HUES64 (cell line): ENCODE results near the gene FAM124A.

Source experiments
- H3K27ac ChIP-seq: 2 replicates; pipeline ENCODE4 v1.7.0; 2013; ENCODE audit warnings: low read depth, low read length, inconsistent platforms
- H3K27me3 ChIP-seq: 2 replicates; pipeline ENCODE4 v1.6.1; 2013; ENCODE audit warnings: mild to moderate bottlenecking, low read length; ENCODE audit not compliant: insufficient read depth
- H3K36me3 ChIP-seq: 2 replicates; pipeline ENCODE4 v1.6.1; 2013; ENCODE audit warnings: mild to moderate bottlenecking, low read length; ENCODE audit not compliant: insufficient read depth
- H3K4me1 ChIP-seq: 2 replicates; pipeline ENCODE4 v1.6.1; 2013; ENCODE audit warnings: mild to moderate bottlenecking, low read length, moderate library complexity; ENCODE audit not compliant: insufficient read depth
- H3K4me3 ChIP-seq: 2 replicates; pipeline ENCODE4 v1.5.1; 2013; ENCODE audit warnings: mild to moderate bottlenecking, low read length, moderate library complexity
- H3K9ac ChIP-seq: 2 replicates; pipeline ENCODE4 v1.6.1; 2013; ENCODE audit warnings: mild to moderate bottlenecking, low read depth, low read length
- H3K9me3 ChIP-seq: 2 replicates; pipeline ENCODE4 v1.6.1; 2013; ENCODE audit warnings: low read depth, low read length; ENCODE audit not compliant: insufficient read depth
- WGBS: fragments of 150-250, 120-280 bp; methylation state at CpG from one replicate; pipeline ENCODE4 v1.1.7; 2013; ENCODE audit warnings: missing lambda C conversion rate; 5-methylcytosine and 5-hydroxymethylcytosine counted together

Gene FAM124A

GRCh38 chr13:51193387-51193786, 28.8 kb upstream of the FAM124A start:
- Histone ChIP-seq H3K9ac (no peak overlapping the region), H3K4me1 (no peaks in the 10 kb centered on the region), H3K9me3 (peaks cover 2% of the 10 kb centered on the region; the same call in 1 of the 2 replicates), H3K36me3 (no peaks in the 10 kb centered on the region), H3K4me3 (no peak overlapping the region), H3K27me3 (peaks cover 2% of the 10 kb centered on the region; the same call in 1 of the 2 replicates), H3K27ac (no peak overlapping the region)
- WGBS: 92% methylated on average over 2 of the region's 2 CpGs

DNA sequence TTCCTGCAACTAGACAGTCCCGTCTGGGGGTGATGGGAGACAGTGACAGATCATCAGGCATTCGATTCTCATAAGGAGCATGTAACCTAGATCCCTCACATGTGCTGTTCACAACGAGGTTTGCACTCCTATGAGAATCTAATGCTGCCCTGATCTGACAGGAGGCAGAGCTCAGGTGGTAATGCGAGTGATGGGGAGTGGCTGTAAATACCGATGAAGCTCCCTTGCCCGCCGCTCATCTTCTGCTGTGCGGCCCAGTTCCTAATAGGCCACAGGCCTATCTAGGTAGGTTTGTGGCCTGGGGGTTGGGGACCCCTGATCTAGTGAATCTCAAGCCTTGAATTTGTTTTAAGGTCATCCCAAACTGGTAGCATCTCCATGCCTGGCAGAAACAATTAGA, 27.3 kb upstream of the FAM124A start:
- 90% methylated on average over 8 of the region's 8 CpGs for WGBS
- H3K9ac ChIP-seq: no peak overlapping the region
- H3K27ac ChIP-seq: no peak overlapping the region
- H3K9me3 ChIP-seq: peaks cover 2% of the 10 kb centered on the region; the same call in 1 of the 2 replicates
- H3K36me3 ChIP-seq: no peaks in the 10 kb centered on the region
- H3K27me3 ChIP-seq: peaks cover 2% of the 10 kb centered on the region; the same call in 1 of the 2 replicates
- no peak overlapping the region for H3K4me3 ChIP-seq
- no peaks in the 10 kb centered on the region for H3K4me1 ChIP-seq

DNA sequence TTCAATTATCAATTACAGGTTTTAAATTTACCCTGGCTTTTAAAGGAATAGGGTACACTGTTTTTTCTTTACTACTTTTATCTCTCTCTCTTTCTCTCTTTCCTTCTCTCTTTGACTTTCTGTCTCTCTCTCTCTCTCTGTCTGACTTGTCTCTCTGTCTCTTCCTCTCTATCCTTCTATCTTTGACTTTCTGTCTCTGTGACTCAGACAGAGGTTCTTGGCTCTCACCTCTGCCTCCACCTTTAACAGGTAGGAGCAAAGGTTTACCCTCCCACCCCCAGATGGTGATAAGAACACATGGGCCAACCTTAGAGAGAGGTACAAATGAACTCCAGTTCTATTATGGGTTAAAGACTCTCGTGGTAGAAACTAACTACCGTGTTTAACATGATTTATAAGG, 20.3 kb upstream of the FAM124A start:
- H3K36me3 ChIP-seq: no peaks in the 10 kb centered on the region
- H3K27ac ChIP-seq: no peak overlapping the region
- H3K4me3 ChIP-seq: no peak overlapping the region
- 100% methylated on average over 1 of the region's 2 CpGs for WGBS
- H3K9me3 ChIP-seq: peaks cover 2% of the 10 kb centered on the region; the same call in 1 of the 2 replicates
- no peak overlapping the region for H3K9ac ChIP-seq
- H3K27me3 ChIP-seq: 0 out of 2 replicates have a peak, but pooled peaks cover 4% of the 10 kb centered on the region
- no peaks in the 10 kb centered on the region for H3K4me1 ChIP-seq

- peaks cover 2% of the 10 kb centered on the region; the same call in 1 of the 2 replicates for H3K9me3 ChIP-seq
- 0 out of 2 replicates have a peak, but pooled peaks cover 4% of the 10 kb centered on the region for H3K27me3 ChIP-seq
- 96% methylated on average over 2 of the region's 2 CpGs for WGBS
- H3K4me1 ChIP-seq: no peaks in the 10 kb centered on the region
- H3K9ac ChIP-seq: no peak overlapping the region
- H3K27ac ChIP-seq: no peak overlapping the region
- H3K4me3 ChIP-seq: no peak overlapping the region
- H3K36me3 ChIP-seq: no peaks in the 10 kb centered on the region
Measured at GRCh38 chr13:51202477-51203046, 19.6 kb upstream of the FAM124A start.

DNA sequence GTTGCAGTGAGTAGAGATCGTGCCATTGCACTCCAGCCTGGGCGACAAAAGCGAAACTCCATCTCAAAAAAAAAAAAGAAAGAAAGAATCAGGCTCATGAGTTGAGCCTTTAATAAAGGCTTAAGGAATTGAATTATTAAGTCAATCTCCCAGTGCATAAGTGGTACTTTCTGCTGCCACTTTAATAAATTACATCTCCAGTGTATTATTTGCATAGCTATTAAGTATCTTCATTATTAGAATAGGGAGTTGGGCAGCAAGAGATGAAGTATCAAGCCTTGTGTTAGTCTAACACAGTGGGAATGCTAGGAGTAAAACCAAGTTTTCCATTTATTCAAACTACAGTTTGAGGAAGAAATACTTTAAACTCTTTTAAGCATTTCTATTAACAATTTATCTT, 15.6 kb upstream of the FAM124A start:
- 100% methylated on average over 3 of the region's 3 CpGs for WGBS
- no peak overlapping the region for H3K27ac ChIP-seq
- H3K4me1 ChIP-seq: no peaks in the 10 kb centered on the region
- H3K9me3 ChIP-seq: no peaks in the 10 kb centered on the region
- H3K36me3 ChIP-seq: no peaks in the 10 kb centered on the region
- no peak overlapping the region for H3K4me3 ChIP-seq
- 0 out of 2 replicates have a peak, but pooled peaks cover 4% of the 10 kb centered on the region for H3K27me3 ChIP-seq
- H3K9ac ChIP-seq: no peak overlapping the region

GRCh38 chr13:51207881-51208280, 14.3 kb upstream of the FAM124A start:
- H3K27me3 ChIP-seq: 0 out of 2 replicates have a peak, but pooled peaks cover 4% of the 10 kb centered on the region
- peaks cover 8% of the 10 kb centered on the region; the same call in 1 of the 2 replicates for H3K4me1 ChIP-seq
- H3K4me3 ChIP-seq: no peak overlapping the region
- 63% methylated on average over 2 of the region's 2 CpGs for WGBS
- no peaks in the 10 kb centered on the region for H3K36me3 ChIP-seq
- no peaks in the 10 kb centered on the region for H3K9me3 ChIP-seq
- no peak overlapping the region for H3K9ac ChIP-seq
- no peak overlapping the region for H3K27ac ChIP-seq

GRCh38 chr13:51208716-51209115, 13.5 kb upstream of the FAM124A start:
- no peak overlapping the region for H3K9ac ChIP-seq
- no peak overlapping the region for H3K4me3 ChIP-seq
- peaks cover 8% of the 10 kb centered on the region; the same call in 1 of the 2 replicates for H3K4me1 ChIP-seq
- 76% methylated on average over 4 of the region's 4 CpGs for WGBS
- no peak overlapping the region for H3K27ac ChIP-seq
- H3K36me3 ChIP-seq: no peaks in the 10 kb centered on the region
- no peaks in the 10 kb centered on the region for H3K9me3 ChIP-seq
- 0 out of 2 replicates have a peak, but pooled peaks cover 4% of the 10 kb centered on the region for H3K27me3 ChIP-seq

DNA sequence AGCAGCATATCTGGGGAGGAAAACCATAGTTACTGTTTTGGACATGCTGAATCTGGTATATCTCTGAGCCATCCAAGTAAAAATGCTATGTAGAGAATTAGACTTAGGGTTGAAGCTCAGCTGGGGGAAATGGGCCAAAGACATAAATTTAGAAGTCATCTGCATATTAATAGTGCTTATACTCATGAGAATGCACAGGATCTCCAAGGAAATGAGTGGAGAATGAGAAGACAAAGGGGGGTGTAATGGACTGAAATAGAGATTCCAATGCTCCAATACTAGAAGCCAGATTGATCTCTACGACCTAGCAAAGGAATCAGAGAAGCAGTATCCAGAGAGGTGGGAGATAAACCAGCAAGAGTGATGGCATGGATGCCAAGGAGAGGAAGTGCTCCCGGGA, 10.3 kb upstream of the FAM124A start:
- H3K4me1 ChIP-seq: peaks cover 8% of the 10 kb centered on the region; the same call in 1 of the 2 replicates
- peaks cover 3% of the 10 kb centered on the region; the same call in 1 of the 2 replicates for H3K27me3 ChIP-seq
- no peak overlapping the region for H3K9ac ChIP-seq
- no peaks in the 10 kb centered on the region for H3K36me3 ChIP-seq
- no peak overlapping the region for H3K27ac ChIP-seq
- no peaks in the 10 kb centered on the region for H3K9me3 ChIP-seq
- H3K4me3 ChIP-seq: no peak overlapping the region
- WGBS: 73% methylated on average over 2 of the region's 2 CpGs

- Histone ChIP-seq H3K4me3 (no peak overlapping the region), H3K27ac (no peak overlapping the region), H3K4me1 (peaks cover 8% of the 10 kb centered on the region; the same call in 1 of the 2 replicates), H3K9me3 (no peaks in the 10 kb centered on the region), H3K27me3 (peaks cover 3% of the 10 kb centered on the region; the same call in 1 of the 2 replicates), H3K36me3 (no peaks in the 10 kb centered on the region), H3K9ac (no peak overlapping the region)
- 93% methylated on average over 2 of the region's 2 CpGs for WGBS
Measured at GRCh38 chr13:51212758-51213157, 9.4 kb upstream of the FAM124A start.

DNA sequence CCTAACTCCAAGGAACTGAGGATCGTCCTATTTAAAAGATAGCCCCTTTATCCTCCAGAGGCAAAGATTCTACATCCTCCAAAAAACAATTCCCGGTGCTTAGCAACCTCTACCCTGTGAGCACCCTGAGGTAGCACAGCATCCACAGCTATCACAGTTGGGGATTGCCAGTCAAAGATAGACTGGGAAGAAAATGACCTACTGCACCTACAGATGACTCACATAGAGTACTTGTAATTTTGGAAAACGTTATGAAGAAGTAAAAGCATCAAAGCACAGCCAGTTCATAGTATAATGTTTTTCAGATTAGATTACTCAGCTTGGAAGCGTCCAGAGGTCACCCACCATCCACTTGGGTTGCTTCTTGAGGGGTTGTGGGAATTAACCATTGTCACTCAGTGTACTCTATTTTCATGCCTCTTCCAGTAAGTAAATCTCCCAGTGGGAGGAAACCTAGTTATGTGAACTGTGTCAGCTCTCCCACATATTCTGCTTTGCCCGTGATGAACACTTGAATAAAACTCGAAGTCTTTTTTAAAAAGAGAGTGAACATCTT, 8.9 kb upstream of the FAM124A start:
- 85% methylated on average over 6 of the region's 6 CpGs for WGBS
- Histone ChIP-seq H3K9ac (no peak overlapping the region), H3K36me3 (no peaks in the 10 kb centered on the region), H3K9me3 (no peaks in the 10 kb centered on the region), H3K4me3 (no peak overlapping the region), H3K27ac (no peak overlapping the region), H3K27me3 (peaks cover 3% of the 10 kb centered on the region; the same call in 1 of the 2 replicates), H3K4me1 (peaks cover 8% of the 10 kb centered on the region; the same call in 1 of the 2 replicates)

GRCh38 chr13:51218626-51219025, 3.6 kb upstream of the FAM124A start:
- H3K9ac ChIP-seq: no peak overlapping the region
- H3K4me3 ChIP-seq: no peak overlapping the region
- H3K9me3 ChIP-seq: no peaks in the 10 kb centered on the region
- whole genome bisulfite sequencing: 85% methylated on average over 3 of the region's 4 CpGs
- peaks cover 20% of the 10 kb centered on the region for H3K4me1 ChIP-seq
- no peaks in the 10 kb centered on the region for H3K36me3 ChIP-seq
- H3K27ac ChIP-seq: no peak overlapping the region
- H3K27me3 ChIP-seq: peaks cover 17% of the 10 kb centered on the region
